GM18907 (cell line): ENCODE data around the gene MAB21L2.

Experiments
- ATAC-seq: cut with Tn5 transposase; IDR thresholded peaks from one replicate; pipeline ENCODE4 v1.9.1; 2021; ENCODE audit warnings: mild to moderate bottlenecking, moderate library complexity; ENCODE audit not compliant: unreplicated experiment

The MAB21L2 gene

GRCh38 chr4:150600812-150601445 is 19.0 kb downstream of the MAB21L2 start:
- ATAC-seq, result no peak

- no peak for ATAC-seq
Measured at GRCh38 chr4:150609131-150609530, 27.2 kb downstream of the MAB21L2 start.

GRCh38 chr4:150619042-150619441 is 37.1 kb downstream of the MAB21L2 start:
- ATAC-seq, result no peak

- no peak for ATAC-seq
Measured at GRCh38 chr4:150624055-150624454, 42.1 kb downstream of the MAB21L2 start.

- no peak for ATAC-seq
Measured at GRCh38 chr4:150625033-150625432, 43.1 kb downstream of the MAB21L2 start.

GRCh38 chr4:150628073-150628472 is 46.1 kb downstream of the MAB21L2 start:
- ATAC-seq, result no peak

- no peak for ATAC-seq
Measured at GRCh38 chr4:150632639-150633038, 50.7 kb downstream of the MAB21L2 start.
